GM12878 (cell line): Measurements from ENCODE around the gene UIMC1. TPM values are rescaled to one million over a fixed set of nuclear protein-coding genes. Genes with fewer than 3 reads are reported as not detected.
"Not testable (repeated sequence)": the region's sequence is repeated elsewhere in the genome, so short reads cannot be mapped to it uniquely, and the experiment has no call there.

Experiments used
- ATAC-seq: fragments of 200-7000 bp; cut with Tn5 transposase; 3 replicates; pipeline ENCODE4 v1.9.1; 2020; ENCODE audit warnings: mild to moderate bottlenecking, moderate library complexity
- BruUV-seq: library from RNA; stranded (reverse); fragments of 400-500 nt; replicated peaks from 2 replicates; lab custom pipeline; 2021; lab: Mats Ljungman, UMichigan
- CTCF ChIA-PET: fragments of 300-600 bp; sonication (Branson Sonifier 250); formaldehyde crosslinking; extraction: SDS; loops from one replicate; lab custom pipeline; 2021; ENCODE audit warnings: inconsistent platforms; lab: Yijun Ruan, JAX
- POLR2A ChIA-PET: fragments of 350-600 bp; formaldehyde crosslinking; extraction: SDS; loops from one replicate; lab custom pipeline; 2021; ENCODE audit warnings: inconsistent platforms; lab: Charles Lee
- RAD21 ChIA-PET: fragments of 300-600 bp; sonication (Branson Sonifier 250); formaldehyde crosslinking; loops from one replicate; lab custom pipeline; 2023; ENCODE audit warnings: antibody characterized with exemption; ENCODE audit not compliant: unreplicated experiment; lab: Charles Lee
- SMC1A ChIA-PET: fragments of 300-600 bp; sonication (Branson Sonifier 250); formaldehyde crosslinking; loops from one replicate; lab custom pipeline; 2023; ENCODE audit not compliant: unreplicated experiment, uncharacterized antibody; lab: Charles Lee
- DNase-seq: peaks from one replicate; pipeline ENCODE4 v3.0.0-alpha.2; 2011; ENCODE audit warnings: low read depth, low spot score
- FAIRE-seq: peaks from 3 replicates; lab custom pipeline; 2011; peaks lifted over from hg19 to GRCh38; lab: Jason Lieb, UNC
- H2AFZ ChIP-seq: 2 replicates; pipeline ENCODE4 v1.6.0; 2011; ENCODE audit warnings: low read depth, low read length, control low read depth; ENCODE audit not compliant: control insufficient read depth
- H3K27ac ChIP-seq: 2 replicates; pipeline ENCODE4 v1.5.1; 2011; ENCODE audit warnings: control low read depth; ENCODE audit not compliant: control insufficient read depth, insufficient read depth
- H3K27me3 ChIP-seq, 2 experiments: replicated peaks in 1 of 2; 2 replicates each; pipeline versions ENCODE4 v1.6.0 to v1.6.1; 2011; ENCODE audit warnings: low read length in 1 of 2; ENCODE audit not compliant: control insufficient read depth in 2 of 2, insufficient read depth in 2 of 2
- H3K36me3 ChIP-seq, 2 experiments: 2 replicates each; pipeline ENCODE4 v1.5.1; 2011; ENCODE audit warnings: low read length in 1 of 2; ENCODE audit not compliant: control insufficient read depth in 2 of 2, insufficient read depth in 2 of 2
- H3K4me1 ChIP-seq: 2 replicates; pipeline ENCODE4 v1.6.1; 2011; ENCODE audit warnings: mild to moderate bottlenecking, low read length, moderate library complexity, mixed read lengths; ENCODE audit not compliant: control insufficient read depth, insufficient read depth
- H3K4me2 ChIP-seq: 2 replicates; pipeline ENCODE4 v1.6.0; 2011; ENCODE audit warnings: control low read depth; ENCODE audit not compliant: control insufficient read depth, insufficient read depth
- H3K4me3 ChIP-seq: fragments of 200-600 bp; sonication (generic); 2 replicates; pipeline ENCODE4 v1.5.1; 2016
- H3K79me2 ChIP-seq: 2 replicates; pipeline ENCODE4 v1.6.0; 2011; ENCODE audit warnings: low read length; ENCODE audit not compliant: control insufficient read depth, insufficient read depth
- H3K9ac ChIP-seq: 2 replicates; pipeline ENCODE4 v1.8.0; 2011; ENCODE audit warnings: low read length, control low read depth, mixed read lengths; ENCODE audit not compliant: control insufficient read depth, insufficient read depth
- H3K9me3 ChIP-seq: replicated peaks from 3 replicates; pipeline ENCODE4 v1.5.1; 2011; ENCODE audit warnings: mild to moderate bottlenecking, low read length; ENCODE audit not compliant: control insufficient read depth, insufficient read depth
- H4K20me1 ChIP-seq: 2 replicates; pipeline ENCODE4 v1.6.0; 2011; ENCODE audit not compliant: control insufficient read depth, insufficient read depth
- EZH2 ChIP-seq: IDR thresholded peaks from 2 replicates; pipeline ENCODE4 v1.6.1; 2012; ENCODE audit warnings: low read depth, mild to moderate bottlenecking, control low read depth, inconsistent platforms, low read length, borderline replicate concordance; ENCODE audit not compliant: control insufficient read depth
- JUND ChIP-seq: IDR thresholded peaks from 2 replicates; pipeline ENCODE4 v1.6.1; 2012; ENCODE audit warnings: low read depth, mild to moderate bottlenecking, low read length, improper control_type of control experiment, moderate library complexity
- POLR2AphosphoS2 ChIP-seq: IDR thresholded peaks from 2 replicates; pipeline ENCODE4 v1.6.1; 2011; ENCODE audit warnings: low read depth, mild to moderate bottlenecking, low read length, improper control_type of control experiment, moderate library complexity
- SUPT20H ChIP-seq: IDR thresholded peaks from 2 replicates; pipeline ENCODE4 v1.6.1; 2011; ENCODE audit warnings: low read depth, mild to moderate bottlenecking, low read length, moderate library complexity, borderline replicate concordance; ENCODE audit not compliant: control insufficient read depth
- WGBS: methylation state at CpG from one replicate; pipeline ENCODE4 v1.1.6; 2016; ENCODE audit warnings: low lambda C conversion rate; ENCODE audit not compliant: insufficient replicate concordance, insufficient coverage; ENCODE audit errors: missing lambda C conversion rate; 5-methylcytosine and 5-hydroxymethylcytosine counted together
- in situ Hi-C: fragments of 300-500 bp; cut with MboI; formaldehyde crosslinking; loops from 9 replicates; pipeline ENCODE4 v1.14.3; 2018; ENCODE audit warnings: mixed read lengths
- intact Hi-C: fragments of 100-400 bp; cut with micrococcal nuclease; formaldehyde crosslinking; loops from one replicate; pipeline ENCODE4 v1.14.2; 2022; ENCODE audit not compliant: unreplicated experiment
- polyA plus RNA-seq, 11 experiments: library from polyadenylated mRNA; depleted of rRNA in 4 of 11; unstranded in 6 of 11; stranded (reverse) in 5 of 11; fragments of >200 nt; fragmentation: Nextera tagmentation in 4 of 11; fragmentation: Illumina TruSeq in 1 of 11; extraction: Ambion mirVana in 4 of 11; extraction: Trizol in 1 of 11; gene quantifications; 1 replicate in 1 of 11; 2 replicates in 10 of 11; pipeline versions ENCODE4 v1.2.1 to v1.2.3, GENCODE V29; 2011 to 2016; ENCODE audit warnings: inconsistent platforms in 2 of 11, missing spikeins in 2 of 11, low read depth in 1 of 11
- total RNA-seq, 4 experiments: library from RNA; depleted of rRNA in 3 of 4; stranded (reverse); fragments of >200 nt in 3 of 4; fragmentation: Illumina TruSeq in 1 of 4; extraction: Trizol in 1 of 4; gene quantifications; 2 replicates each; pipeline versions ENCODE4 v1.2.1 to v1.2.3, GENCODE V29; 2013 to 2021

Gene UIMC1
- total and polyA plus RNA-seq, 10 of the 15 experiments (the other 5 are each of a cell fraction or from before 2014, with no cell fraction given): 16.2 to 51.4 (median 32.7) TPM

- TF ChIP-seq SUPT20H: no peak
- no peak for TF ChIP-seq EZH2
- no peak for TF ChIP-seq JUND
- no peak for TF ChIP-seq POLR2AphosphoS2
Measured at GRCh38 chr5:176873541-176874172, 132.9 kb downstream of the UIMC1 start (continued).

- H3K4me1 ChIP-seq, BruUV-seq, H3K79me2 ChIP-seq, H3K9ac ChIP-seq, H3K9me3 ChIP-seq, ATAC-seq, RAD21 ChIA-PET, H3K4me2 ChIP-seq, POLR2A ChIA-PET, H3K27me3 ChIP-seq, H3K27ac ChIP-seq, H3K36me3 ChIP-seq, intact Hi-C loops, H2AFZ ChIP-seq, H3K4me3 ChIP-seq, FAIRE-seq, CTCF ChIA-PET, in situ Hi-C loops, H4K20me1 ChIP-seq, DNase-seq: not testable (repeated sequence)
- WGBS: 50% methylated on average over 2 of the region's 2 CpGs
- SMC1A ChIA-PET: interaction anchor here (1.1 kb wide), 1 partner anchor 30 kb away, joined by 4 read pairs; no protein-coding TSS in a partner anchor
Measured at GRCh38 chr5:176873011-176873410, 133.6 kb downstream of the UIMC1 start.

- in situ Hi-C loops, RAD21 ChIA-PET, BruUV-seq, H3K36me3 ChIP-seq, intact Hi-C loops, H3K9ac ChIP-seq, POLR2A ChIA-PET, H3K27ac ChIP-seq, ATAC-seq, H3K9me3 ChIP-seq, H3K27me3 ChIP-seq, H4K20me1 ChIP-seq, CTCF ChIA-PET, H3K4me2 ChIP-seq, H3K4me1 ChIP-seq, DNase-seq, FAIRE-seq, H3K79me2 ChIP-seq, H3K4me3 ChIP-seq, H2AFZ ChIP-seq: not testable (repeated sequence)
- SMC1A ChIA-PET: interaction anchor here (1.1 kb wide), 1 partner anchor 30 kb away, joined by 4 read pairs; no protein-coding TSS in a partner anchor
- 18% methylated on average over 2 of the region's 2 CpGs for WGBS
Measured at GRCh38 chr5:176872586-176872985, 134.0 kb downstream of the UIMC1 start.

- H3K9me3 ChIP-seq: not testable (repeated sequence)
Measured at GRCh38 chr5:176870644-176871043, 135.9 kb downstream of the UIMC1 start.

More at GRCh38 chr5:176870644-176871043, 135.9 kb downstream of the UIMC1 start:
- intact Hi-C loops, SMC1A ChIA-PET, H3K9ac ChIP-seq, H3K27me3 ChIP-seq, H3K36me3 ChIP-seq, RAD21 ChIA-PET, in situ Hi-C loops, H3K4me3 ChIP-seq, FAIRE-seq, H3K27ac ChIP-seq, H3K4me1 ChIP-seq, H4K20me1 ChIP-seq, H3K4me2 ChIP-seq, ATAC-seq, CTCF ChIA-PET, POLR2A ChIA-PET, H2AFZ ChIP-seq, BruUV-seq, H3K79me2 ChIP-seq, DNase-seq: not testable (repeated sequence)
- 28% methylated on average over 8 of the region's 10 CpGs for WGBS
